Spinal cord (tissue), 10 donors: ENCODE results near the gene GPATCH4. TPM values are rescaled to one million over a fixed set of nuclear protein-coding genes. Genes with fewer than 3 reads are reported as not detected.
"Not testable (repeated sequence)": the region's sequence is repeated elsewhere in the genome, so short reads cannot be mapped to it uniquely, and the experiment has no call there.

Experiments
- DNase-seq, 6 donors: peaks; one replicate each; pipeline versions ENCODE4 v3.0.0 to v3.0.0-alpha.2; 2013 to 2015; ENCODE audit warnings: low spot score in 6 of 6, low read depth in 4 of 6
- H3K27ac ChIP-seq: one replicate; pipeline ENCODE4 v1.5.1; 2013; ENCODE audit warnings: low read depth, low read length, control low read depth
- H3K27me3 ChIP-seq: one replicate; pipeline ENCODE4 v1.6.1; 2013; ENCODE audit warnings: low read length; ENCODE audit not compliant: control insufficient read depth, insufficient read depth
- H3K36me3 ChIP-seq: one replicate; pipeline ENCODE4 v1.6.1; 2013; ENCODE audit warnings: low read length; ENCODE audit not compliant: control insufficient read depth, insufficient read depth
- H3K4me1 ChIP-seq: one replicate; pipeline ENCODE4 v1.6.1; 2013; ENCODE audit warnings: low read length; ENCODE audit not compliant: control insufficient read depth, insufficient read depth
- H3K4me3 ChIP-seq: one replicate; pipeline ENCODE4 v1.5.1; 2013; ENCODE audit warnings: low read depth, low read length, control low read depth
- H3K9me3 ChIP-seq: one replicate; pipeline ENCODE4 v1.6.1; 2013; ENCODE audit warnings: low read length; ENCODE audit not compliant: control insufficient read depth, insufficient read depth
- whole genome bisulfite sequencing: methylation state at CpG from one replicate; pipeline ENCODE4 v1.1.5; 2013; ENCODE audit warnings: missing lambda C conversion rate; ENCODE audit not compliant: insufficient coverage; 5-methylcytosine and 5-hydroxymethylcytosine counted together
- polyA plus RNA-seq, 2 donors: library from polyadenylated mRNA; unstranded; fragments of 120-200 nt; gene quantifications; one replicate each; pipeline ENCODE4 v1.2.1, GENCODE V29; 2013; ENCODE audit not compliant: insufficient read length in 2 of 2
- total RNA-seq, 2 donors: library from RNA; depleted of rRNA in 1 of 2; stranded (reverse); fragments of 120-200 nt in 1 of 2; fragments of >200 nt in 1 of 2; gene quantifications; one replicate each; pipeline versions ENCODE4 v1.2.3 to v1.2.4, GENCODE V29; 2013 to 2014
- donor health status: healthy.

Gene GPATCH4
- total and polyA plus RNA-seq, 4 donors = 9.5 to 44.5 (median 25.7) TPM

- no peaks in the 10 kb centered on the region for H3K9me3 ChIP-seq
- peaks cover 3% of the 10 kb centered on the region for H3K4me1 ChIP-seq
- no peak for DNase-seq
- H3K36me3 ChIP-seq = peaks cover 3% of the 10 kb centered on the region
- H3K27ac ChIP-seq = no peak overlapping the region
- no peaks in the 10 kb centered on the region for H3K27me3 ChIP-seq
- H3K4me3 ChIP-seq = no peak overlapping the region
- WGBS = 94% methylated on average over 4 of the region's 6 CpGs
These were observed 47.3 kb downstream of the GPATCH4 start for GRCh38 chr1:156553860-156554485.

GRCh38 chr1:156552937-156553336, 48.3 kb downstream of the GPATCH4 start:
- 87% methylated on average over 4 of the region's 4 CpGs for WGBS
- H3K9me3 ChIP-seq, H3K4me3 ChIP-seq, H3K4me1 ChIP-seq, H3K27me3 ChIP-seq, DNase-seq, H3K27ac ChIP-seq: not testable (repeated sequence)
- peaks cover 10% of the 10 kb centered on the region for H3K36me3 ChIP-seq

- no peak overlapping the region for H3K4me3 ChIP-seq
- 77% methylated on average over 5 of the region's 5 CpGs for WGBS
- no peak for DNase-seq
- H3K27ac ChIP-seq = no peak overlapping the region
- peaks cover 3% of the 10 kb centered on the region for H3K4me1 ChIP-seq
- peaks cover 11% of the 10 kb centered on the region for H3K36me3 ChIP-seq
- H3K27me3 ChIP-seq = no peaks in the 10 kb centered on the region
- no peaks in the 10 kb centered on the region for H3K9me3 ChIP-seq
These were observed 48.8 kb downstream of the GPATCH4 start for GRCh38 chr1:156552518-156552917.

GRCh38 chr1:156551869-156552268, 49.4 kb downstream of the GPATCH4 start:
- H3K36me3 ChIP-seq = peaks cover 11% of the 10 kb centered on the region
- no peaks in the 10 kb centered on the region for H3K9me3 ChIP-seq
- WGBS = 96% methylated on average over 4 of the region's 6 CpGs
- DNase-seq = no peak
- no peak overlapping the region for H3K27ac ChIP-seq
- H3K4me1 ChIP-seq = peaks cover 3% of the 10 kb centered on the region
- no peaks in the 10 kb centered on the region for H3K27me3 ChIP-seq
- H3K4me3 ChIP-seq = no peak overlapping the region

- Histone ChIP-seq H3K36me3 (peaks cover 8% of the 10 kb centered on the region), H3K4me3 (no peak overlapping the region), H3K27me3 (no peaks in the 10 kb centered on the region), H3K4me1 (peaks cover 3% of the 10 kb centered on the region), H3K9me3 (no peaks in the 10 kb centered on the region), H3K27ac (no peak overlapping the region)
- no peak for DNase-seq
- WGBS = 84% methylated on average over 3 of the region's 3 CpGs
These were observed 50.1 kb downstream of the GPATCH4 start for GRCh38 chr1:156551066-156551643.

GRCh38 chr1:156550346-156550745, 50.9 kb downstream of the GPATCH4 start:
- H3K27ac ChIP-seq = no peak overlapping the region
- H3K9me3 ChIP-seq = no peaks in the 10 kb centered on the region
- whole genome bisulfite sequencing = 84% methylated on average over 4 of the region's 5 CpGs
- H3K27me3 ChIP-seq = no peaks in the 10 kb centered on the region
- peaks cover 3% of the 10 kb centered on the region for H3K4me1 ChIP-seq
- no peak overlapping the region for H3K4me3 ChIP-seq
- no peak for DNase-seq
- H3K36me3 ChIP-seq = peaks cover 8% of the 10 kb centered on the region

GRCh38 chr1:156549831-156550230, 51.4 kb downstream of the GPATCH4 start:
- 100% methylated on average over 1 of the region's 1 CpG for WGBS
- Histone ChIP-seq H3K4me3 (no peak overlapping the region), H3K4me1 (peaks cover 3% of the 10 kb centered on the region), H3K27ac (no peak overlapping the region), H3K9me3 (no peaks in the 10 kb centered on the region), H3K36me3 (peaks cover 8% of the 10 kb centered on the region), H3K27me3 (no peaks in the 10 kb centered on the region)
- DNase-seq = no peak

- DNase-seq = no peak
- H3K27ac ChIP-seq = no peak overlapping the region
- peaks cover 3% of the 10 kb centered on the region for H3K4me1 ChIP-seq
- no peaks in the 10 kb centered on the region for H3K9me3 ChIP-seq
- no peak overlapping the region for H3K4me3 ChIP-seq
- WGBS = 90% methylated on average over 2 of the region's 2 CpGs
- no peaks in the 10 kb centered on the region for H3K27me3 ChIP-seq
- peaks cover 8% of the 10 kb centered on the region for H3K36me3 ChIP-seq
These were observed 51.9 kb downstream of the GPATCH4 start for GRCh38 chr1:156549390-156549789.

GRCh38 chr1:156547982-156548381, 53.3 kb downstream of the GPATCH4 start:
- WGBS = 94% methylated on average over 7 of the region's 9 CpGs
- H3K27ac ChIP-seq = no peak overlapping the region
- H3K27me3 ChIP-seq = no peaks in the 10 kb centered on the region
- no peak overlapping the region for H3K4me3 ChIP-seq
- DNase-seq = no peak
- peaks cover 8% of the 10 kb centered on the region for H3K36me3 ChIP-seq
- H3K4me1 ChIP-seq = no peaks in the 10 kb centered on the region
- H3K9me3 ChIP-seq = no peaks in the 10 kb centered on the region

- no peak overlapping the region for H3K27ac ChIP-seq
- no CpG with 5 or more reads among the region's 4 CpGs for WGBS
- no peaks in the 10 kb centered on the region for H3K27me3 ChIP-seq
- no peaks in the 10 kb centered on the region for H3K9me3 ChIP-seq
- peaks cover 8% of the 10 kb centered on the region for H3K36me3 ChIP-seq
- H3K4me3 ChIP-seq = no peak overlapping the region
- no peak for DNase-seq
- no peaks in the 10 kb centered on the region for H3K4me1 ChIP-seq
These were observed 53.8 kb downstream of the GPATCH4 start for GRCh38 chr1:156547434-156547833.
